WTC11 (cell line): ENCODE results near the gene PRDM2. TPM values are rescaled to one million over a fixed set of nuclear protein-coding genes. Genes with fewer than 3 reads are reported as not detected.

Experiments
- ATAC-seq: fragments of 200-7000 bp; cut with Tn5 transposase; 2 replicates; pipeline ENCODE4 v1.10.0; 2021; ENCODE audit warnings: mild to moderate bottlenecking, moderate library complexity
- CTCF ChIA-PET: fragments of 300-600 bp; sonication (Branson Sonifier 250); formaldehyde crosslinking; loops from one replicate; lab custom pipeline; 2021; ENCODE audit warnings: antibody characterized with exemption; lab: Charles Lee
- POLR2A ChIA-PET: fragments of 350-600 bp; sonication (Branson Sonifier 250); formaldehyde crosslinking; loops from one replicate; lab custom pipeline; 2021; ENCODE audit warnings: antibody characterized with exemption; lab: Charles Lee
- DNase-seq: peaks from one replicate; pipeline ENCODE4 v3.0.0; 2021; ENCODE audit warnings: low spot score
- H3K27ac Mint-ChIP-seq: 2 replicates; pipeline ENCODE4 v1.8.0; 2021; ENCODE audit warnings: mixed read lengths
- H3K27me3 Mint-ChIP-seq: 2 replicates; pipeline ENCODE4 v1.8.0; 2021; ENCODE audit warnings: low read depth, mild to moderate bottlenecking, moderate library complexity, mixed read lengths
- H3K36me3 Mint-ChIP-seq: 2 replicates; pipeline ENCODE4 v1.8.0; 2021; ENCODE audit warnings: mixed read lengths
- H3K4me1 Mint-ChIP-seq: 2 replicates; pipeline ENCODE4 v1.8.0; 2022; ENCODE audit warnings: mixed read lengths
- H3K4me3 Mint-ChIP-seq: 2 replicates; pipeline ENCODE4 v1.8.0; 2021; ENCODE audit warnings: mild to moderate bottlenecking, moderate library complexity, mixed read lengths
- H3K9me3 Mint-ChIP-seq: 2 replicates; pipeline ENCODE4 v1.8.0; 2021; ENCODE audit warnings: mixed read lengths
- ATF1 ChIP-seq: sonication (generic); formaldehyde crosslinking; IDR thresholded peaks from 2 replicates; pipeline ENCODE4 v1.8.1; 2023; ENCODE audit warnings: mild to moderate bottlenecking, moderate library complexity, missing genetic modification reagents
- CREM ChIP-seq: sonication (generic); formaldehyde crosslinking; IDR thresholded peaks from 2 replicates; pipeline ENCODE4 v1.8.1; 2022; ENCODE audit warnings: mild to moderate bottlenecking, missing genetic modification reagents, moderate library complexity
- ESRRA ChIP-seq: sonication (generic); formaldehyde crosslinking; IDR thresholded peaks from 2 replicates; pipeline ENCODE4 v1.8.1; 2022; ENCODE audit warnings: mild to moderate bottlenecking, missing genetic modification reagents, borderline replicate concordance
- HMGA2 ChIP-seq: fragments of 250-450 bp; sonication (Bioruptor Pico); IDR thresholded peaks from 2 replicates; pipeline ENCODE4 v1.4.0; 2021; ENCODE audit warnings: mild to moderate bottlenecking, moderate library complexity
- KAT7 ChIP-seq: sonication (generic); formaldehyde crosslinking; IDR thresholded peaks from 2 replicates; pipeline ENCODE4 v1.8.1; 2023; ENCODE audit warnings: missing genetic modification reagents, mild to moderate bottlenecking, borderline replicate concordance
- MXD4 ChIP-seq: fragments of 250-450 bp; sonication (Bioruptor Pico); IDR thresholded peaks from 2 replicates; pipeline ENCODE4 v1.8.0; 2021; ENCODE audit warnings: mild to moderate bottlenecking, moderate library complexity, borderline replicate concordance
- NFATC4 ChIP-seq: fragments of 250-450 bp; sonication (Bioruptor Pico); IDR thresholded peaks from 2 replicates; pipeline ENCODE4 v1.9.0; 2021; ENCODE audit warnings: mild to moderate bottlenecking
- NR1H2 ChIP-seq: sonication (generic); formaldehyde crosslinking; IDR thresholded peaks from 2 replicates; pipeline ENCODE4 v1.9.0; 2021; ENCODE audit warnings: mild to moderate bottlenecking, moderate library complexity, missing genetic modification reagents
- NR3C1 ChIP-seq: sonication (generic); formaldehyde crosslinking; conservative IDR thresholded peaks from 2 replicates; pipeline ENCODE4 v1.8.1; 2023; ENCODE audit warnings: low read depth, mild to moderate bottlenecking, missing genetic modification reagents
- SP1 ChIP-seq: sonication (generic); formaldehyde crosslinking; conservative IDR thresholded peaks from 2 replicates; pipeline ENCODE4 v1.8.1; 2022; ENCODE audit warnings: missing genetic modification reagents
- TEAD4 ChIP-seq: sonication (generic); formaldehyde crosslinking; IDR thresholded peaks from 2 replicates; pipeline ENCODE4 v1.8.0; 2022; ENCODE audit warnings: mild to moderate bottlenecking, missing genetic modification reagents
- ZNF121 ChIP-seq: sonication (generic); formaldehyde crosslinking; IDR thresholded peaks from 2 replicates; pipeline ENCODE4 v1.8.0; 2023; ENCODE audit warnings: missing genetic modification reagents
- total RNA-seq: library from RNA; stranded (reverse); gene quantifications from 3 replicates; pipeline ENCODE4 v1.2.3, GENCODE V29; 2021
- TF ChIP-seq, protein P1 (sequence below): sonication (generic); formaldehyde crosslinking; IDR thresholded peaks from 2 replicates; pipeline ENCODE4 v1.8.1; 2022; ENCODE audit warnings: low read depth, missing genetic modification reagents, borderline replicate concordance
- TF ChIP-seq, protein P2 (sequence below): fragments of 200-600 bp; IDR thresholded peaks from 2 replicates; pipeline ENCODE4 v1.8.0; 2022; ENCODE audit warnings: antibody characterized with exemption
- TF ChIP-seq, protein P3 (sequence below): sonication (generic); formaldehyde crosslinking; IDR thresholded peaks from 2 replicates; pipeline ENCODE4 v1.8.0; 2023; ENCODE audit warnings: missing genetic modification reagents
- TF ChIP-seq, protein P4 (sequence below): sonication (generic); formaldehyde crosslinking; IDR thresholded peaks from 2 replicates; pipeline ENCODE4 v1.8.1; 2023; ENCODE audit warnings: mild to moderate bottlenecking, missing genetic modification reagents, moderate library complexity
- TF ChIP-seq, protein P5 (sequence below): sonication (generic); formaldehyde crosslinking; IDR thresholded peaks from 2 replicates; pipeline ENCODE4 v1.8.1; 2022; ENCODE audit warnings: mild to moderate bottlenecking, missing genetic modification reagents, moderate library complexity, borderline replicate concordance
- TF ChIP-seq, protein P6 (sequence below): sonication (generic); formaldehyde crosslinking; IDR thresholded peaks from 2 replicates; pipeline ENCODE4 v1.8.0; 2022; ENCODE audit warnings: missing genetic modification reagents
- TF ChIP-seq, protein P7 (sequence below): sonication (generic); formaldehyde crosslinking; IDR thresholded peaks from 2 replicates; pipeline ENCODE4 v1.8.0; 2022; ENCODE audit warnings: mild to moderate bottlenecking, missing genetic modification reagents
- TF ChIP-seq, protein P8 (sequence below): sonication (generic); formaldehyde crosslinking; IDR thresholded peaks from 2 replicates; pipeline ENCODE4 v1.8.1; 2022; ENCODE audit warnings: mild to moderate bottlenecking, moderate library complexity, missing genetic modification reagents

The PRDM2 gene
- total RNA-seq, 1 experiment from 2014 or later: 25.0 TPM

DNA sequence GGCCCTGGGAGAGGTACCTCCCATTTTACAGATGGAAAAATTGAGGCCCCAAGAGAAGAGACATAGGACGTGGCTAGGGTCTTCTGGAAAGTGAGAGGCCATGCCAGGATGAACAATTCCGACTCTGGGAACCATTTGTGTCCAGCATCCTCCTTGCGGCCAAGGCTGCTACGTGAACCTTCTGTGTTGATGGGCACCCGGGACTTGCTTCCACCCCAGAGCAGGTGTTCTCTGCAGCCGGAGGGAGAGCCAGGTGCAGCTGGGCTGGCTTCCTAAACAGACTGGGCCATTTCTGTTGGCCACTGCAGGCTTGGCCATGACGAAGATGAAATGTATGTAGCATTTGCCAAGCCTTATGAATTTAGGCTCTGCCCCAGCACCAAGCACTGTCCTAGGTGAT, 118.9 kb downstream of the PRDM2 start:
- POLR2A ChIA-PET: no interaction called here
- no peak for DNase-seq
- TF ChIP-seq KAT7 (CRISPR knock-in tag) (no peak), NR1H2 (CRISPR knock-in tag) (no peak), ZNF121 (CRISPR knock-in tag) (no peak), TEAD4 (CRISPR knock-in tag) (no peak), MXD4 (no peak), SP1 (no peak), NFATC4 (CRISPR knock-in tag) (no peak), ESRRA (CRISPR knock-in tag) (no peak)
- TF ChIP-seq, protein P1, sequence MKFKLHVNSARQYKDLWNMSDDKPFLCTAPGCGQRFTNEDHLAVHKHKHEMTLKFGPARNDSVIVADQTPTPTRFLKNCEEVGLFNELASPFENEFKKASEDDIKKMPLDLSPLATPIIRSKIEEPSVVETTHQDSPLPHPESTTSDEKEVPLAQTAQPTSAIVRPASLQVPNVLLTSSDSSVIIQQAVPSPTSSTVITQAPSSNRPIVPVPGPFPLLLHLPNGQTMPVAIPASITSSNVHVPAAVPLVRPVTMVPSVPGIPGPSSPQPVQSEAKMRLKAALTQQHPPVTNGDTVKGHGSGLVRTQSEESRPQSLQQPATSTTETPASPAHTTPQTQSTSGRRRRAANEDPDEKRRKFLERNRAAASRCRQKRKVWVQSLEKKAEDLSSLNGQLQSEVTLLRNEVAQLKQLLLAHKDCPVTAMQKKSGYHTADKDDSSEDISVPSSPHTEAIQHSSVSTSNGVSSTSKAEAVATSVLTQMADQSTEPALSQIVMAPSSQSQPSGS (CRISPR knock-in tag): no peak
- TF ChIP-seq, protein P2, sequence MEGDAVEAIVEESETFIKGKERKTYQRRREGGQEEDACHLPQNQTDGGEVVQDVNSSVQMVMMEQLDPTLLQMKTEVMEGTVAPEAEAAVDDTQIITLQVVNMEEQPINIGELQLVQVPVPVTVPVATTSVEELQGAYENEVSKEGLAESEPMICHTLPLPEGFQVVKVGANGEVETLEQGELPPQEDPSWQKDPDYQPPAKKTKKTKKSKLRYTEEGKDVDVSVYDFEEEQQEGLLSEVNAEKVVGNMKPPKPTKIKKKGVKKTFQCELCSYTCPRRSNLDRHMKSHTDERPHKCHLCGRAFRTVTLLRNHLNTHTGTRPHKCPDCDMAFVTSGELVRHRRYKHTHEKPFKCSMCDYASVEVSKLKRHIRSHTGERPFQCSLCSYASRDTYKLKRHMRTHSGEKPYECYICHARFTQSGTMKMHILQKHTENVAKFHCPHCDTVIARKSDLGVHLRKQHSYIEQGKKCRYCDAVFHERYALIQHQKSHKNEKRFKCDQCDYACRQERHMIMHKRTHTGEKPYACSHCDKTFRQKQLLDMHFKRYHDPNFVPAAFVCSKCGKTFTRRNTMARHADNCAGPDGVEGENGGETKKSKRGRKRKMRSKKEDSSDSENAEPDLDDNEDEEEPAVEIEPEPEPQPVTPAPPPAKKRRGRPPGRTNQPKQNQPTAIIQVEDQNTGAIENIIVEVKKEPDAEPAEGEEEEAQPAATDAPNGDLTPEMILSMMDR: no peak
- TF ChIP-seq, protein P3, sequence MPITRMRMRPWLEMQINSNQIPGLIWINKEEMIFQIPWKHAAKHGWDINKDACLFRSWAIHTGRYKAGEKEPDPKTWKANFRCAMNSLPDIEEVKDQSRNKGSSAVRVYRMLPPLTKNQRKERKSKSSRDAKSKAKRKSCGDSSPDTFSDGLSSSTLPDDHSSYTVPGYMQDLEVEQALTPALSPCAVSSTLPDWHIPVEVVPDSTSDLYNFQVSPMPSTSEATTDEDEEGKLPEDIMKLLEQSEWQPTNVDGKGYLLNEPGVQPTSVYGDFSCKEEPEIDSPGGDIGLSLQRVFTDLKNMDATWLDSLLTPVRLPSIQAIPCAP (CRISPR knock-in tag): no peak
- H3K36me3 Mint-ChIP-seq: no peaks in the 10 kb centered on the region; the same call in 1 of the 2 replicates
- H3K9me3 Mint-ChIP-seq: no peaks in the 10 kb centered on the region
- H3K4me1 Mint-ChIP-seq: no peaks in the 10 kb centered on the region
- H3K27ac Mint-ChIP-seq: no peak overlapping the region
- no peak overlapping the region for H3K4me3 Mint-ChIP-seq
- ATAC-seq: no peak
- H3K27me3 Mint-ChIP-seq: no peaks in the 10 kb centered on the region
- CTCF ChIA-PET: no interaction called here

DNA sequence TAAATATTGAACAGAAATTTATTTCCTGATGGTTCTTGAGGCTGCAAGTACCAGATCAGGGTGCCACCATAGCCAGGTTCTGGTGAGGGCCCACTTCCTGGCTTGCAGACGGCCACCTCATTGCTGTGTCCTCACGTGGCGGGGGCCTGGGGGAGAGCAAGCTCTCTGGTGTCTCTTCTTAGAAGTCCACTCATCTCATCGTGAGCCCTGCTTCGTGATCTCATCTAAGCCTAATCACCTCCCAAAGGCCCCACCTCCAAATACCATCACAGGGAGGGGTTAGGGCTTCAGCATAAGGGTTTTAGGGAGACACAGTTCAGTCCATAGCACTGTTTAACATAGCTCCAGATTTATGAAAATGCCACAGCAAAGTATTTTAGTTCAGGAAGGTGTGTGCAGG, 119.7 kb downstream of the PRDM2 start:
- DNase-seq (no peak), ATAC-seq (no peak)
- H3K4me3 Mint-ChIP-seq: no peak overlapping the region
- peaks cover 1% of the 10 kb centered on the region; the same call in 1 of the 2 replicates for H3K9me3 Mint-ChIP-seq
- ChIA-PET CTCF (no interaction called here), POLR2A (no interaction called here)
- H3K27me3 Mint-ChIP-seq: no peaks in the 10 kb centered on the region
- H3K4me1 Mint-ChIP-seq: no peaks in the 10 kb centered on the region
- no peaks in the 10 kb centered on the region; the same call in 1 of the 2 replicates for H3K36me3 Mint-ChIP-seq
- H3K27ac Mint-ChIP-seq: no peak overlapping the region
- TF ChIP-seq, protein P4, sequence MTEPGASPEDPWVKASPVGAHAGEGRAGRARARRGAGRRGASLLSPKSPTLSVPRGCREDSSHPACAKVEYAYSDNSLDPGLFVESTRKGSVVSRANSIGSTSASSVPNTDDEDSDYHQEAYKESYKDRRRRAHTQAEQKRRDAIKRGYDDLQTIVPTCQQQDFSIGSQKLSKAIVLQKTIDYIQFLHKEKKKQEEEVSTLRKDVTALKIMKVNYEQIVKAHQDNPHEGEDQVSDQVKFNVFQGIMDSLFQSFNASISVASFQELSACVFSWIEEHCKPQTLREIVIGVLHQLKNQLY (CRISPR knock-in tag): no peak
- TF ChIP-seq CREM (CRISPR knock-in tag) (no peak), ESRRA (CRISPR knock-in tag) (no peak), NR3C1 (CRISPR knock-in tag) (no peak), ATF1 (no peak), TEAD4 (CRISPR knock-in tag) (no peak), HMGA2 (CRISPR knock-in tag) (no peak)
- TF ChIP-seq, protein P5, sequence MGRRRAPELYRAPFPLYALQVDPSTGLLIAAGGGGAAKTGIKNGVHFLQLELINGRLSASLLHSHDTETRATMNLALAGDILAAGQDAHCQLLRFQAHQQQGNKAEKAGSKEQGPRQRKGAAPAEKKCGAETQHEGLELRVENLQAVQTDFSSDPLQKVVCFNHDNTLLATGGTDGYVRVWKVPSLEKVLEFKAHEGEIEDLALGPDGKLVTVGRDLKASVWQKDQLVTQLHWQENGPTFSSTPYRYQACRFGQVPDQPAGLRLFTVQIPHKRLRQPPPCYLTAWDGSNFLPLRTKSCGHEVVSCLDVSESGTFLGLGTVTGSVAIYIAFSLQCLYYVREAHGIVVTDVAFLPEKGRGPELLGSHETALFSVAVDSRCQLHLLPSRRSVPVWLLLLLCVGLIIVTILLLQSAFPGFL (CRISPR knock-in tag): no peak
- TF ChIP-seq, protein P6, sequence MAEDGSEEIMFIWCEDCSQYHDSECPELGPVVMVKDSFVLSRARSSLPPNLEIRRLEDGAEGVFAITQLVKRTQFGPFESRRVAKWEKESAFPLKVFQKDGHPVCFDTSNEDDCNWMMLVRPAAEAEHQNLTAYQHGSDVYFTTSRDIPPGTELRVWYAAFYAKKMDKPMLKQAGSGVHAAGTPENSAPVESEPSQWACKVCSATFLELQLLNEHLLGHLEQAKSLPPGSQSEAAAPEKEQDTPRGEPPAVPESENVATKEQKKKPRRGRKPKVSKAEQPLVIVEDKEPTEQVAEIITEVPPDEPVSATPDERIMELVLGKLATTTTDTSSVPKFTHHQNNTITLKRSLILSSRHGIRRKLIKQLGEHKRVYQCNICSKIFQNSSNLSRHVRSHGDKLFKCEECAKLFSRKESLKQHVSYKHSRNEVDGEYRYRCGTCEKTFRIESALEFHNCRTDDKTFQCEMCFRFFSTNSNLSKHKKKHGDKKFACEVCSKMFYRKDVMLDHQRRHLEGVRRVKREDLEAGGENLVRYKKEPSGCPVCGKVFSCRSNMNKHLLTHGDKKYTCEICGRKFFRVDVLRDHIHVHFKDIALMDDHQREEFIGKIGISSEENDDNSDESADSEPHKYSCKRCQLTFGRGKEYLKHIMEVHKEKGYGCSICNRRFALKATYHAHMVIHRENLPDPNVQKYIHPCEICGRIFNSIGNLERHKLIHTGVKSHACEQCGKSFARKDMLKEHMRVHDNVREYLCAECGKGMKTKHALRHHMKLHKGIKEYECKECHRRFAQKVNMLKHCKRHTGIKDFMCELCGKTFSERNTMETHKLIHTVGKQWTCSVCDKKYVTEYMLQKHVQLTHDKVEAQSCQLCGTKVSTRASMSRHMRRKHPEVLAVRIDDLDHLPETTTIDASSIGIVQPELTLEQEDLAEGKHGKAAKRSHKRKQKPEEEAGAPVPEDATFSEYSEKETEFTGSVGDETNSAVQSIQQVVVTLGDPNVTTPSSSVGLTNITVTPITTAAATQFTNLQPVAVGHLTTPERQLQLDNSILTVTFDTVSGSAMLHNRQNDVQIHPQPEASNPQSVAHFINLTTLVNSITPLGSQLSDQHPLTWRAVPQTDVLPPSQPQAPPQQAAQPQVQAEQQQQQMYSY (CRISPR knock-in tag): no peak
- TF ChIP-seq, protein P2: no peak
- TF ChIP-seq, protein P7, sequence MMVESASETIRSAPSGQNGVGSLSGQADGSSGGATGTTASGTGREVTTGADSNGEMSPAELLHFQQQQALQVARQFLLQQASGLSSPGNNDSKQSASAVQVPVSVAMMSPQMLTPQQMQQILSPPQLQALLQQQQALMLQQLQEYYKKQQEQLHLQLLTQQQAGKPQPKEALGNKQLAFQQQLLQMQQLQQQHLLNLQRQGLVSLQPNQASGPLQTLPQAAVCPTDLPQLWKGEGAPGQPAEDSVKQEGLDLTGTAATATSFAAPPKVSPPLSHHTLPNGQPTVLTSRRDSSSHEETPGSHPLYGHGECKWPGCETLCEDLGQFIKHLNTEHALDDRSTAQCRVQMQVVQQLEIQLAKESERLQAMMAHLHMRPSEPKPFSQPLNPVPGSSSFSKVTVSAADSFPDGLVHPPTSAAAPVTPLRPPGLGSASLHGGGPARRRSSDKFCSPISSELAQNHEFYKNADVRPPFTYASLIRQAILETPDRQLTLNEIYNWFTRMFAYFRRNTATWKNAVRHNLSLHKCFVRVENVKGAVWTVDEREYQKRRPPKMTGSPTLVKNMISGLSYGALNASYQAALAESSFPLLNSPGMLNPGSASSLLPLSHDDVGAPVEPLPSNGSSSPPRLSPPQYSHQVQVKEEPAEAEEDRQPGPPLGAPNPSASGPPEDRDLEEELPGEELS (CRISPR knock-in tag): no peak
- TF ChIP-seq, protein P8, sequence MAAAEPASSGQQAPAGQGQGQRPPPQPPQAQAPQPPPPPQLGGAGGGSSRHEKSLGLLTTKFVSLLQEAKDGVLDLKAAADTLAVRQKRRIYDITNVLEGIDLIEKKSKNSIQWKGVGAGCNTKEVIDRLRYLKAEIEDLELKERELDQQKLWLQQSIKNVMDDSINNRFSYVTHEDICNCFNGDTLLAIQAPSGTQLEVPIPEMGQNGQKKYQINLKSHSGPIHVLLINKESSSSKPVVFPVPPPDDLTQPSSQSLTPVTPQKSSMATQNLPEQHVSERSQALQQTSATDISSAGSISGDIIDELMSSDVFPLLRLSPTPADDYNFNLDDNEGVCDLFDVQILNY: no peak
